Kidney epithelial cell (primary cell): ENCODE data around the gene SHB. TPM values are rescaled to one million over a fixed set of nuclear protein-coding genes. Genes with fewer than 3 reads are reported as not detected.
A peak's percentile ranks its signal among the peaks of the same experiment; 100 is the strongest.
"Not testable (repeated sequence)": the region's sequence is repeated elsewhere in the genome, so short reads cannot be mapped to it uniquely, and the experiment has no call there.

Experiments used
- DNase-seq: peaks from one replicate; pipeline ENCODE4 v3.0.0-alpha.2; 2010; ENCODE audit warnings: low read depth
- H3K27me3 ChIP-seq: 2 replicates; pipeline ENCODE4 v1.6.0; 2011; ENCODE audit warnings: low read length; ENCODE audit not compliant: control insufficient read depth, insufficient read depth
- H3K36me3 ChIP-seq: 2 replicates; pipeline ENCODE4 v1.5.1; 2011; ENCODE audit warnings: low read length; ENCODE audit not compliant: control insufficient read depth, insufficient read depth
- H3K4me3 ChIP-seq: 2 replicates; pipeline ENCODE4 v1.5.1; 2011; ENCODE audit warnings: low read depth, mild to moderate bottlenecking, control low read depth, low read length
- CTCF ChIP-seq: IDR thresholded peaks from 2 replicates; pipeline ENCODE4 v1.5.1; 2011; ENCODE audit warnings: mild to moderate bottlenecking, moderate library complexity, low read length, control low read depth, inconsistent platforms; ENCODE audit not compliant: insufficient read depth, poor library complexity, severe bottlenecking
- total RNA-seq: library from RNA; depleted of rRNA; stranded (reverse); fragments of >200 nt; gene quantifications from 2 replicates; pipeline ENCODE4 v1.2.3, GENCODE V29; 2015

The SHB gene
- total RNA-seq, 1 donor from 2014 or later: 39.1 TPM

- H3K4me3 ChIP-seq: no peak overlapping the region
- H3K27me3 ChIP-seq: no peaks in the 10 kb centered on the region
- no peak for TF ChIP-seq CTCF
- no peaks in the 10 kb centered on the region for H3K36me3 ChIP-seq
- no peak for DNase-seq
These were observed 17.1 kb downstream of the SHB start for GRCh38 chr9:38051780-38052546.

GRCh38 chr9:38048316-38048969 is 20.6 kb downstream of the SHB start:
- no peak for TF ChIP-seq CTCF
- DNase-seq: no peak
- Histone ChIP-seq H3K27me3 (no peaks in the 10 kb centered on the region), H3K4me3 (no peak overlapping the region), H3K36me3 (no peaks in the 10 kb centered on the region)

- H3K4me3 ChIP-seq: peak overlapping the region; percentile 13
- no peak for TF ChIP-seq CTCF
- DNase-seq: peak; percentile 94
- no peaks in the 10 kb centered on the region for H3K36me3 ChIP-seq
- H3K27me3 ChIP-seq: no peaks in the 10 kb centered on the region
These were observed 21.5 kb downstream of the SHB start for GRCh38 chr9:38047301-38048251.

- DNase-seq: peak; percentile 63
- Histone ChIP-seq H3K4me3 (no peak overlapping the region), H3K36me3 (no peaks in the 10 kb centered on the region), H3K27me3 (no peaks in the 10 kb centered on the region)
- TF ChIP-seq CTCF: no peak
These were observed 22.2 kb downstream of the SHB start for GRCh38 chr9:38046661-38047300.

GRCh38 chr9:38045939-38046338 is 23.1 kb downstream of the SHB start:
- DNase-seq, H3K4me3 ChIP-seq, H3K36me3 ChIP-seq, H3K27me3 ChIP-seq: not testable (repeated sequence)
